OCI-LY3 (cell line): Measurements from ENCODE around the gene FHOD3.

Source experiments
- CTCF ChIP-seq: fragments of 200-600, 300-600 bp; sonication (generic); IDR thresholded peaks from 2 replicates; pipeline ENCODE4 v1.5.1; 2014; ENCODE audit warnings: antibody characterized with exemption, low read length, low read depth
- EZH2phosphoT487 ChIP-seq: fragments of 200-600 bp; shearing (Covaris generic); IDR thresholded peaks from 2 replicates; pipeline ENCODE4 v1.6.1; 2018; ENCODE audit warnings: antibody characterized with exemption, mixed run types, low read depth

- peak; percentile 7; the same call in 1 of the 2 replicates for TF ChIP-seq CTCF
- TF ChIP-seq EZH2phosphoT487 = no peak
Observed at GRCh38 chr18:36455931-36456330, 158.4 kb downstream of the FHOD3 start.
